Prostate gland (tissue), 2 donors: ENCODE results near the gene MAD1L1. TPM values are rescaled to one million over a fixed set of nuclear protein-coding genes. Genes with fewer than 3 reads are reported as not detected.

Experiments used
- DNase-seq: peaks from one replicate; pipeline ENCODE4 v3.0.0-alpha.2; 2019; ENCODE audit warnings: low spot score
- H3K27ac ChIP-seq, 2 donors: fragments of 200-600 bp; sonication (generic); 2 replicates each; pipeline ENCODE4 v1.5.1; 2017 to 2019
- H3K27me3 ChIP-seq: fragments of 200-600 bp; sonication (generic); replicated peaks from 2 replicates; pipeline ENCODE4 v1.5.1; 2019; ENCODE audit not compliant: insufficient read depth
- H3K36me3 ChIP-seq, 2 donors: fragments of 200-600 bp; sonication (generic); 1 replicate in 1 of 2; 2 replicates in 1 of 2; pipeline versions ENCODE4 v1.5.1 to v1.8.1; 2017 to 2019
- H3K4me1 ChIP-seq: fragments of 200-600 bp; sonication (generic); replicated peaks from 2 replicates; pipeline ENCODE4 v1.5.1; 2019
- H3K4me3 ChIP-seq, 2 donors: fragments of 200-600 bp; sonication (generic); 2 replicates each; pipeline ENCODE4 v1.5.1; 2017 to 2019
- H3K9me3 ChIP-seq: fragments of 200-600 bp; sonication (generic); 2 replicates; pipeline ENCODE4 v1.5.1; 2017
- CTCF ChIP-seq, 4 experiments: fragments of 200-600 bp in 2 of 4; fragments of 450-650 bp in 2 of 4; sonication (generic) in 2 of 4; IDR thresholded peaks; 1 replicate in 3 of 4; 2 replicates in 1 of 4; pipeline ENCODE4 v1.5.1; 2016 to 2019; ENCODE audit warnings: antibody characterized with exemption in 4 of 4, mild to moderate bottlenecking in 2 of 4, moderate library complexity in 2 of 4
- POLR2A ChIP-seq: fragments of 450-650 bp; IDR thresholded peaks from one replicate; pipeline ENCODE4 v1.6.1; 2016; ENCODE audit warnings: antibody characterized with exemption, mild to moderate bottlenecking
- POLR2AphosphoS5 ChIP-seq: sonication (generic); formaldehyde crosslinking; IDR thresholded peaks from one replicate; pipeline ENCODE4 v1.6.1; 2017; ENCODE audit warnings: antibody characterized with exemption
- WGBS: methylation state at CpG from one replicate; pipeline ENCODE4 v1.1.5; 2018; 5-methylcytosine and 5-hydroxymethylcytosine counted together
- intact Hi-C: fragments of 100-400 bp; cut with DNase I; formaldehyde crosslinking; loops from one replicate; pipeline ENCODE4 v1.14.2; 2022
- total RNA-seq, 2 donors: library from RNA; depleted of rRNA; stranded (reverse); fragments of >200 nt; gene quantifications; one replicate each; pipeline ENCODE4 v1.1.0, GENCODE V29; 2016

The MAD1L1 gene
- total RNA-seq, 2 donors from 2014 or later = 79.3 to 91.9 TPM

GRCh38 chr7:1942243-1942940 lies 290.4 kb downstream of the MAD1L1 start:
- 93% methylated on average over 21 of the region's 23 CpGs for WGBS
- Histone ChIP-seq H3K4me3 (no peak overlapping the region), H3K9me3 (no peaks in the 10 kb centered on the region), H3K4me1 (no peaks in the 10 kb centered on the region), H3K27me3 (no peaks in the 10 kb centered on the region), H3K36me3 (no peaks in the 10 kb centered on the region), H3K27ac (no peak overlapping the region)
- no peak for DNase-seq
- TF ChIP-seq POLR2AphosphoS5 = no peak
- no peak for TF ChIP-seq POLR2A
- TF ChIP-seq CTCF (IDR thresholded peaks at IDR 0.05) = no peak
- intact Hi-C loops = no loop called here

DNA sequence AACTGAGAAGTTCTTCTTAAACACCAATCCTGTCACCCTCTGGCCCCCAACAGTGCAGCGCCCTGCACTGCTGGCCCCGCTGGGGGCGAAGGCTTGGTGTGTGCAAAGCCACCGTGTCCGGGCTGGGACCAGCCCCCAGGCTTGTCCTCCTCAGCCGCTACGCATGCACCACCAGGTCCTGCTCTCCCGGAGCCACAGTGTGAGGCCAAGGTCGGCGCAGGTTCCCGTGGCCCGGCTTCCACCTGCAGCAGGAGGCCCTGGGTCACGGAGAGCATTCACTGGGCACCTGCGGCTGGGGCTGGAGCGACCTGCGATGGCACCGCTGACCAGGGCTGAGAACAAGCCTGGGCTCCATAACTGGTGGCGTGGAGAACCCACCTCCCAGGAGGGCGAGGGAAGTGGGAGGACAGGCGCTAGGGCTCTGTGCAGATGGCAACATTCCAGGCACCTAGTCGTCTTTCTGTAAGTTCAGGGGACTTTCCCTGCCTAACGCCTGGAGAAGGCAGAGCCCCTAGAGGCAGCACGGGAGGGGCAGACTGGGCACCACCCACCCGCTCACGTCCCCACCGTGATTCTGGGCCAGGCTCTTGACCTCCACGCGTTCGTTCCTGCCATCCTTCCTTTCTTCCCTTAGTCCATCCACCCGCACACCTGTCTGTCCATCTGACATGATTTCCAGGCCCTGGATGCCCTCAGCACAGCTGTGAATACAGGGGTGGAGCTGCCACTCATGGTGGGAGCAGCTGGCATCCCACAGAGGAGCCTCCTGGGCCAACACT lies 291.1 kb downstream of the MAD1L1 start:
- no peaks in the 10 kb centered on the region for H3K27me3 ChIP-seq
- H3K4me1 ChIP-seq = no peaks in the 10 kb centered on the region
- H3K4me3 ChIP-seq = no peak overlapping the region
- intact Hi-C loops = no loop called here
- 87% methylated on average over 26 of the region's 30 CpGs for WGBS
- no peak for DNase-seq
- TF ChIP-seq CTCF (IDR thresholded peaks at IDR 0.05) (no peak), POLR2A (no peak), POLR2AphosphoS5 (no peak)
- no peaks in the 10 kb centered on the region for H3K36me3 ChIP-seq
- H3K27ac ChIP-seq = no peak overlapping the region
- H3K9me3 ChIP-seq = no peaks in the 10 kb centered on the region

GRCh38 chr7:1940863-1941262 lies 291.9 kb downstream of the MAD1L1 start:
- DNase-seq = no peak
- Histone ChIP-seq H3K9me3 (no peaks in the 10 kb centered on the region), H3K36me3 (no peaks in the 10 kb centered on the region), H3K4me1 (no peaks in the 10 kb centered on the region), H3K27ac (no peak overlapping the region), H3K4me3 (no peak overlapping the region), H3K27me3 (no peaks in the 10 kb centered on the region)
- WGBS = 91% methylated on average over 16 of the region's 16 CpGs
- TF ChIP-seq POLR2A = no peak
- intact Hi-C loops = no loop called here

DNA sequence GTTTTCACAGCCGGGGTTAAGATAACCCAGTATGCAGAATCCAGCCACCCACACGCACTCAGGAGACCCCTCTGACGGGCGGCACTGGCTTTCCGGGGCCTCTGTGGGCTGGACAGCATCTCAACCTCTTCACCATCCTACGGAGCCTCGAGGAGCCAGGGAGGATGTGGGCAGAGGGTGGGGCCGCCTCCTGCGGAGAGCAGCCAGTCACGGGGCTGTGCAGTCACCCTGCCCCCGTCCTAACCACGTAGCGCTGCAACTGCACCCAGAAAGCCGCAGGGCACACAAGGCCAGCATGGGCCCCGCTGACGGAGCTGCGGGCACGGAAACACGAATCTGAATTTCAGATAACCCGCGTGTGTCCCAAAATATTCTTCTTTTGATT lies 292.4 kb downstream of the MAD1L1 start:
- no peak for DNase-seq
- H3K4me3 ChIP-seq = no peak overlapping the region
- intact Hi-C loops = no loop called here
- WGBS = 73% methylated on average over 21 of the region's 21 CpGs
- no peaks in the 10 kb centered on the region for H3K27me3 ChIP-seq
- H3K4me1 ChIP-seq = no peaks in the 10 kb centered on the region
- H3K9me3 ChIP-seq = no peaks in the 10 kb centered on the region
- no peak overlapping the region for H3K27ac ChIP-seq
- no peaks in the 10 kb centered on the region for H3K36me3 ChIP-seq
- TF ChIP-seq POLR2AphosphoS5 (no peak), POLR2A (no peak), CTCF (IDR thresholded peaks at IDR 0.05) (no peak)

GRCh38 chr7:1939434-1940401 lies 293.0 kb downstream of the MAD1L1 start:
- no peaks in the 10 kb centered on the region for H3K27me3 ChIP-seq
- no peaks in the 10 kb centered on the region for H3K9me3 ChIP-seq
- H3K4me3 ChIP-seq = no peak overlapping the region
- H3K4me1 ChIP-seq = no peaks in the 10 kb centered on the region
- no peak for DNase-seq
- intact Hi-C loops = no loop called here
- H3K36me3 ChIP-seq = no peaks in the 10 kb centered on the region
- TF ChIP-seq POLR2A (no peak), POLR2AphosphoS5 (no peak), CTCF (IDR thresholded peaks at IDR 0.05) (no peak)
- WGBS = 68% methylated on average over 28 of the region's 28 CpGs
- no peak overlapping the region for H3K27ac ChIP-seq
